H1 (cell line): ENCODE measurements around the gene ATP5MC3. TPM values are rescaled to one million over a fixed set of nuclear protein-coding genes. Genes with fewer than 3 reads are reported as not detected.

Experiments used
- CTCF ChIA-PET: fragments of 300-600 bp; sonication (Branson Sonifier 250); formaldehyde crosslinking; loops from one replicate; lab custom pipeline; 2021; ENCODE audit not compliant: partially characterized antibody; lab: Charles Lee
- POLR2A ChIA-PET: fragments of 300-600 bp; sonication (Branson Sonifier 250); formaldehyde crosslinking; loops from one replicate; lab custom pipeline; 2021; ENCODE audit warnings: inconsistent platforms; ENCODE audit not compliant: partially characterized antibody; lab: Charles Lee
- DNase-seq, 2 experiments: peaks; one replicate each; pipeline versions ENCODE4 v3.0.0 to v3.0.0-alpha.2; 2010 to 2022; ENCODE audit warnings: low spot score in 2 of 2, low read depth in 1 of 2, mixed read lengths in 1 of 2
- FAIRE-seq: peaks from 2 replicates; lab custom pipeline; 2011; peaks lifted over from hg19 to GRCh38; lab: Jason Lieb, UNC
- H2AFZ ChIP-seq: 2 replicates; pipeline ENCODE4 v1.8.1; 2012; ENCODE audit warnings: low read length, inconsistent platforms
- H2AK5ac ChIP-seq: 2 replicates; pipeline ENCODE4 v1.6.1; 2013; ENCODE audit warnings: low read depth, low read length
- H2BK120ac ChIP-seq: replicated peaks from 2 replicates; pipeline ENCODE3; 2013; ENCODE audit warnings: low read depth, low read length, inconsistent platforms
- H2BK12ac ChIP-seq: 2 replicates; pipeline ENCODE4 v1.6.1; 2013; ENCODE audit warnings: low read depth, low read length
- H2BK15ac ChIP-seq: 2 replicates; pipeline ENCODE4 v1.6.1; 2013; ENCODE audit warnings: low read length
- H2BK20ac ChIP-seq: 2 replicates; pipeline ENCODE4 v1.6.1; 2013; ENCODE audit warnings: low read length
- H2BK5ac ChIP-seq: 2 replicates; pipeline ENCODE4 v1.6.1; 2013; ENCODE audit warnings: low read depth, low read length
- H3K14ac ChIP-seq: 2 replicates; pipeline ENCODE4 v1.6.1; 2013; ENCODE audit warnings: inconsistent platforms; ENCODE audit not compliant: insufficient read length
- H3K18ac ChIP-seq: 2 replicates; pipeline ENCODE4 v1.6.1; 2013; ENCODE audit warnings: low read length; ENCODE audit errors: extremely low read depth
- H3K23ac ChIP-seq: 2 replicates; pipeline ENCODE4 v1.6.1; 2013; ENCODE audit warnings: inconsistent platforms; ENCODE audit not compliant: insufficient read length
- H3K23me2 ChIP-seq: 2 replicates; pipeline ENCODE4 v1.6.1; 2013; ENCODE audit warnings: low read depth, low read length
- H3K27ac ChIP-seq: 2 replicates; pipeline ENCODE4 v1.6.1; 2011; ENCODE audit warnings: low read depth, low read length, inconsistent platforms
- H3K27me3 ChIP-seq, 4 experiments: replicated peaks in 1 of 4; 1 replicate in 1 of 4; 2 replicates in 3 of 4; pipeline versions ENCODE4 v1.6.1 to v1.8.1; 2011 to 2013; ENCODE audit warnings: low read length in 3 of 4, mild to moderate bottlenecking in 3 of 4, inconsistent platforms in 2 of 4, mixed read lengths in 2 of 4, moderate library complexity in 1 of 4; ENCODE audit not compliant: control insufficient read depth in 3 of 4, insufficient read depth in 3 of 4; ENCODE audit errors: extremely low read depth in 1 of 4
- H3K36me3 ChIP-seq, 4 experiments: 2 replicates each; pipeline versions ENCODE4 v1.6.1 to v1.8.1; 2011 to 2013; ENCODE audit warnings: mild to moderate bottlenecking in 4 of 4, low read length in 3 of 4, moderate library complexity in 2 of 4, control low read depth in 1 of 4, inconsistent platforms in 1 of 4; ENCODE audit not compliant: insufficient read depth in 4 of 4, control insufficient read depth in 2 of 4
- H3K4ac ChIP-seq: replicated peaks from 2 replicates; pipeline ENCODE3; 2013; ENCODE audit warnings: low read length, low read depth, mixed read lengths, inconsistent platforms; ENCODE audit not compliant: insufficient read length
- H3K4me1 ChIP-seq, 4 experiments: replicated peaks in 1 of 4; 1 replicate in 1 of 4; 2 replicates in 3 of 4; pipeline versions ENCODE4 v1.6.1 to v1.8.1; 2011 to 2013; ENCODE audit warnings: low read length in 3 of 4, inconsistent platforms in 2 of 4, mixed read lengths in 1 of 4; ENCODE audit not compliant: insufficient read depth in 4 of 4, control insufficient read depth in 3 of 4
- H3K4me2 ChIP-seq, 2 experiments: 2 replicates each; pipeline versions ENCODE4 v1.6.1 to v1.8.1; 2011 to 2013; ENCODE audit warnings: low read depth in 2 of 2, low read length in 2 of 2, control low read depth in 1 of 2, inconsistent platforms in 1 of 2, mild to moderate bottlenecking in 1 of 2; ENCODE audit not compliant: insufficient read depth in 1 of 2
- H3K4me3 ChIP-seq, 4 experiments: fragments of 200-600, 300-600 bp in 1 of 4; sonication (generic), shearing (Covaris generic), sonication (Bioruptor Twin) in 1 of 4; 2 replicates each; pipeline versions ENCODE4 v1.5.1 to v1.8.1; 2011 to 2016; ENCODE audit warnings: low read length in 4 of 4, low read depth in 3 of 4, control low read depth in 2 of 4, inconsistent platforms in 2 of 4, mild to moderate bottlenecking in 2 of 4, mixed read lengths in 1 of 4, moderate library complexity in 1 of 4; ENCODE audit not compliant: insufficient read depth in 2 of 4; ENCODE audit errors: extremely low read depth in 1 of 4
- H3K56ac ChIP-seq: replicated peaks from 2 replicates; pipeline ENCODE3; 2013; ENCODE audit warnings: low read depth, mild to moderate bottlenecking, mixed read lengths, low read length, inconsistent platforms; ENCODE audit not compliant: insufficient read length
- H3K79me1 ChIP-seq: 2 replicates; pipeline ENCODE4 v1.6.1; 2013; ENCODE audit warnings: low read depth, low read length, control low read depth
- H3K79me2 ChIP-seq, 2 experiments: 2 replicates each; pipeline versions ENCODE4 v1.6.1 to v1.8.1; 2012 to 2013; ENCODE audit warnings: low read length in 2 of 2, mild to moderate bottlenecking in 2 of 2, inconsistent platforms in 1 of 2; ENCODE audit not compliant: insufficient read depth in 2 of 2, control insufficient read depth in 1 of 2
- H3K9ac ChIP-seq, 4 experiments: replicated peaks in 1 of 4; 1 replicate in 1 of 4; 2 replicates in 3 of 4; pipeline versions ENCODE4 v1.6.1 to v1.8.1; 2011 to 2013; ENCODE audit warnings: low read depth in 3 of 4, low read length in 3 of 4, control low read depth in 2 of 4, mild to moderate bottlenecking in 2 of 4, moderate library complexity in 2 of 4, inconsistent platforms in 1 of 4; ENCODE audit errors: extremely low read depth in 1 of 4
- H3K9me3 ChIP-seq, 2 experiments: 2 replicates each; pipeline versions ENCODE4 v1.6.1 to v1.8.1; 2012 to 2013; ENCODE audit warnings: mild to moderate bottlenecking in 2 of 2, moderate library complexity in 2 of 2, control low read depth in 1 of 2, inconsistent platforms in 1 of 2, low read depth in 1 of 2, low read length in 1 of 2, mixed read lengths in 1 of 2; ENCODE audit not compliant: insufficient read depth in 2 of 2
- H4K20me1 ChIP-seq, 2 experiments: replicated peaks in 1 of 2; 2 replicates each; pipeline versions ENCODE3 to v1.8.1; 2011 to 2013; ENCODE audit warnings: inconsistent platforms in 2 of 2, low read length in 2 of 2, mild to moderate bottlenecking in 1 of 2; ENCODE audit not compliant: insufficient read depth in 2 of 2, control insufficient read depth in 1 of 2
- H4K5ac ChIP-seq: 2 replicates; pipeline ENCODE4 v1.6.1; 2013; ENCODE audit warnings: low read length, low read depth, mixed read lengths, inconsistent platforms; ENCODE audit not compliant: insufficient read length
- H4K8ac ChIP-seq: 2 replicates; pipeline ENCODE4 v1.8.0; 2013; ENCODE audit warnings: mild to moderate bottlenecking, moderate library complexity, low read length, inconsistent platforms; ENCODE audit not compliant: insufficient read depth; ENCODE audit errors: extremely low read depth
- H4K91ac ChIP-seq: replicated peaks from 2 replicates; pipeline ENCODE3; 2013; ENCODE audit warnings: low read length, mixed read lengths, inconsistent platforms; ENCODE audit not compliant: insufficient read length
- BCL11A ChIP-seq, 2 experiments: IDR thresholded peaks; one replicate each; pipeline ENCODE4 v1.6.1; 2011; ENCODE audit warnings: low read depth in 2 of 2, low read length in 2 of 2, mild to moderate bottlenecking in 2 of 2
- CEBPB ChIP-seq: IDR thresholded peaks from 2 replicates; pipeline ENCODE4 v1.6.1; 2012; ENCODE audit warnings: low read depth, low read length
- POLR2A ChIP-seq, 2 experiments: IDR thresholded peaks; 1 replicate in 1 of 2; 2 replicates in 1 of 2; pipeline ENCODE4 v1.6.1; 2011; ENCODE audit warnings: low read depth in 2 of 2, low read length in 2 of 2, mild to moderate bottlenecking in 2 of 2; ENCODE audit errors: control extremely low read depth in 1 of 2
- POLR2AphosphoS5 ChIP-seq: IDR thresholded peaks from 2 replicates; pipeline ENCODE4 v1.6.1; 2011; ENCODE audit warnings: low read depth, low read length
- RFX5 ChIP-seq: IDR thresholded peaks from 2 replicates; pipeline ENCODE4 v1.6.1; 2011; ENCODE audit warnings: low read depth, low read length, improper control_type of control experiment, borderline replicate concordance
- SIRT6 ChIP-seq: IDR thresholded peaks from one replicate; pipeline ENCODE4 v1.7.1; 2012; ENCODE audit warnings: low read length, inconsistent platforms
- SIX5 ChIP-seq: IDR thresholded peaks from 2 replicates; pipeline ENCODE4 v1.6.1; 2011; ENCODE audit warnings: mild to moderate bottlenecking, low read depth, low read length
- TCF12 ChIP-seq: IDR thresholded peaks from 2 replicates; pipeline ENCODE4 v1.6.1; 2011; ENCODE audit warnings: low read depth, mild to moderate bottlenecking, low read length
- WGBS, 2 experiments: shearing (Covaris generic) in 1 of 2; methylation state at CpG; one replicate each; pipeline versions ENCODE4 v1.1.6 to v1.1.7; 2013 to 2015; ENCODE audit warnings: low lambda C conversion rate in 2 of 2, mixed read lengths in 2 of 2, inconsistent platforms in 1 of 2, low coverage in 1 of 2, missing lambda C conversion rate in 1 of 2; ENCODE audit not compliant: insufficient replicate concordance in 2 of 2, insufficient coverage in 1 of 2, insufficient read length in 1 of 2; ENCODE audit errors: extremely low coverage in 1 of 2, missing lambda C conversion rate in 1 of 2; 5-methylcytosine and 5-hydroxymethylcytosine counted together
- polyA plus RNA-seq, 7 experiments: library from polyadenylated mRNA; depleted of rRNA in 3 of 7; stranded (reverse) in 5 of 7; unstranded in 2 of 7; fragments of >200 nt in 5 of 7; fragments of 200-250 nt in 2 of 7; gene quantifications; 1 replicate in 5 of 7; 2 replicates in 1 of 7; 4 replicates in 1 of 7; pipeline versions ENCODE4 v1.2.1 to v1.2.3, GENCODE V29; 2011 to 2013; ENCODE audit warnings: missing spikeins in 2 of 7, mixed read lengths in 2 of 7
- total RNA-seq: library from RNA; stranded (reverse); fragmentation: NEBNext Ultra II Directional; extraction: Animal tissue kit (Norgen Biotek cat#: 25700); gene quantifications from 2 replicates; pipeline ENCODE4 v1.2.1, GENCODE V29; 2021

ATP5MC3 gene
- total and polyA plus RNA-seq, 2 of the 8 experiments (the other 6 are each of a cell fraction or from before 2014, with no cell fraction given), result 320 to 856 TPM

GRCh38 chr2:175220075-175220474, 38.6 kb upstream of the ATP5MC3 start:
- FAIRE-seq, result no peak

More at GRCh38 chr2:175220075-175220474, 38.6 kb upstream of the ATP5MC3 start:
- ChIA-PET POLR2A (no interaction called here), CTCF (interaction anchor here (0.8 to 1.3 kb wide), 4 partner anchors 16 to 188 kb away, joined by 3 to 4 read pairs (median 4); no protein-coding TSS in a partner anchor)
- 92% methylated on average over 4 of the region's 4 CpGs; no CpG with 5 or more reads in 1 of the 2 experiments for WGBS, 2 experiments
- Histone ChIP-seq H3K27me3 (no peaks in the 10 kb centered on the region), H4K91ac (no peak overlapping the region), H3K4me1 (no peaks in the 10 kb centered on the region), H3K23me2 (no peaks in the 10 kb centered on the region; the same call in 1 of the 2 replicates), H3K9ac (no peak overlapping the region), H3K4ac (no peak overlapping the region), H2BK15ac (no peak overlapping the region), H3K79me1 (no peaks in the 10 kb centered on the region), H3K79me2 (no peaks in the 10 kb centered on the region), H4K5ac (no peak overlapping the region), H2AFZ (no peak overlapping the region), H3K9me3 (no peaks in the 10 kb centered on the region), H3K36me3 (no peaks in the 10 kb centered on the region), H2BK20ac (no peak overlapping the region), H3K56ac (no peak overlapping the region), H2AK5ac (no peak overlapping the region), H3K14ac (no peak overlapping the region), H2BK5ac (no peak overlapping the region), H2BK120ac (no peak overlapping the region), H3K4me2 (no peak overlapping the region), H3K23ac (no peak overlapping the region), H4K20me1 (no peaks in the 10 kb centered on the region), H3K4me3 (no peak overlapping the region), H2BK12ac (no peak overlapping the region), H3K18ac (no peak overlapping the region), H3K27ac (no peak overlapping the region), H4K8ac (no peak overlapping the region)
- no peak for DNase-seq
- TF ChIP-seq SIRT6, result no peak
- no peak for TF ChIP-seq RFX5
- TF ChIP-seq SIX5, result no peak
- no peak for TF ChIP-seq POLR2A (IDR thresholded peaks at IDR 0.05; ENCODE audit: control extremely low read depth in 1 of 2, low read depth in 2 of 2, low read length in 2 of 2)
- TF ChIP-seq BCL11A (IDR thresholded peaks at IDR 0.05; ENCODE audit: low read depth in 2 of 2, low read length in 2 of 2), result no peak
- no peak for TF ChIP-seq TCF12
- no peak for TF ChIP-seq CEBPB
- TF ChIP-seq POLR2AphosphoS5, result no peak
